ENCODE data around the gene PRMT7. TPM values are rescaled to one million over a fixed set of nuclear protein-coding genes. Genes with fewer than 3 reads are reported as not detected.

Gene PRMT7
- polyA plus RNA-seq, 3 donors = 15.0 to 41.1 (median 15.2) TPM

DNA sequence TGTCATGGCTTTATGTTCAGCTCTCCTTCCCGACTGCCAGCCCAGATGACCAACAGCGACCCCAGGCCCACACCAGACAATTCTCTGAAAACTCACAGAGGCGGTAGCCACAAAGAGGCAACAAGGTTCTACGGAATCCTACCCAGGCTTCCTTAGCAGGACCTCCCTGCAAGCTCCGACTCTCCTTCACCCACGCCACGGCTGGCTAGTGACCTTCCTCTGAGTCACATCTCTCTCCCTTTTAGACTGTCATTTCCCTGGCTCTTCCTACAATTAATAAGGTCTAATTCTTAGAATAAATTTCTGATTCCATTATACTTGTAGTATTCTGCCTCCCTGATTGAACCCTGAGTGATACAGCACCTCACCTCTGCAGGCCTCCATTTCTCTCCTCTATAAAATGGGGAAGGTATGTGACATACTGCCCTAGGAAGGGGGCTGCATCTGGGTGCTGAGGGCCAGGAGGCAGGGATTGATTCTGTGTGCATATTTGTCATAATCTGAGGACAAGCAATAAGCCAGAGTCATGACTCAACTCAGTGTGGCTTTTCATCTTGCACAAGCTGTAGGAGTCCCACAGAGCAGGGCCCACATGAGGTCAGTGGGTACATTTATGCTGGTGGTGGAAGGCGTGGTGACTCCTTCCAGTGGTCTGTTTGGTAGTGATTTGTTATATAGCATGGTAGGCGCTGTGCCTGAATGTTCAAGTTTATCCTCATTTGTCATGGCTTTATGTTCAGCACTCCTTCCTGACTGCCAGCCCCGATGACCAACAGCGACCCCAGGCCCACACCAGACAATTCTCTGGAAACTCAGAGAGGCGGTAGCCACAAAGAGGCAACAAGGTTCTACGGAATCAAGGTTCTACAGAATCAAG is 91.3 kb downstream of the PRMT7 start:
- Histone ChIP-seq H3K27me3 (ENCODE audit: control insufficient read depth in 2 of 2, insufficient read depth in 2 of 2, low read length in 2 of 2) (no peaks in the 10 kb centered on the region), H2AFZ (ENCODE audit: insufficient read depth, low read depth, low read length, poor library complexity, severe bottlenecking) (no peak overlapping the region), H3K4me2 (replicated peaks; ENCODE audit: extremely low read depth, low read length, poor library complexity, severe bottlenecking) (no peak overlapping the region), H3K9me3 (replicated peaks in 1 of 2; ENCODE audit: control insufficient read depth in 1 of 2, insufficient read depth in 1 of 2, low read length in 2 of 2) (no peaks in the 10 kb centered on the region), H3K4me3 (replicated peaks in 1 of 3; ENCODE audit: low read depth in 2 of 3, low read length in 3 of 3) (no peak overlapping the region), H3K79me2 (ENCODE audit: insufficient read depth, low read length) (no peaks in the 10 kb centered on the region), H3K4me1 (ENCODE audit: control insufficient read depth in 1 of 2, insufficient read depth in 2 of 2, low read length in 2 of 2) (no peaks in the 10 kb centered on the region), H3K27ac (ENCODE audit: low read depth in 1 of 2, low read length in 2 of 2) (no peak overlapping the region), H4K20me1 (ENCODE audit: insufficient read depth, low read length) (no peaks in the 10 kb centered on the region), H3K9ac (ENCODE audit: insufficient read depth, low read length, poor library complexity, severe bottlenecking) (no peak overlapping the region), H3K36me3 (replicated peaks in 1 of 2; ENCODE audit: control insufficient read depth in 1 of 2, insufficient read depth in 2 of 2, low read length in 2 of 2) (no peaks in the 10 kb centered on the region)
- no peaks in the 10 kb centered on the region for H3K9me3 Mint-ChIP-seq
- WGBS (ENCODE audit: insufficient coverage) = 85% methylated on average over 10 of the region's 13 CpGs
- no peak for DNase-seq
- no peaks in the 10 kb centered on the region for H3K36me3 Mint-ChIP-seq
- peak overlapping the region in 1 of 7 donors; percentile 31 for H3K27ac Mint-ChIP-seq
- H3K27me3 Mint-ChIP-seq (ENCODE audit: low read depth in 3 of 3) = peaks cover 0 to 9% (median 4%) of the 10 kb centered on the region in 3 donors
- intact Hi-C loops (cut with micrococcal nuclease) = no loop called here
- TF ChIP-seq, protein P1, sequence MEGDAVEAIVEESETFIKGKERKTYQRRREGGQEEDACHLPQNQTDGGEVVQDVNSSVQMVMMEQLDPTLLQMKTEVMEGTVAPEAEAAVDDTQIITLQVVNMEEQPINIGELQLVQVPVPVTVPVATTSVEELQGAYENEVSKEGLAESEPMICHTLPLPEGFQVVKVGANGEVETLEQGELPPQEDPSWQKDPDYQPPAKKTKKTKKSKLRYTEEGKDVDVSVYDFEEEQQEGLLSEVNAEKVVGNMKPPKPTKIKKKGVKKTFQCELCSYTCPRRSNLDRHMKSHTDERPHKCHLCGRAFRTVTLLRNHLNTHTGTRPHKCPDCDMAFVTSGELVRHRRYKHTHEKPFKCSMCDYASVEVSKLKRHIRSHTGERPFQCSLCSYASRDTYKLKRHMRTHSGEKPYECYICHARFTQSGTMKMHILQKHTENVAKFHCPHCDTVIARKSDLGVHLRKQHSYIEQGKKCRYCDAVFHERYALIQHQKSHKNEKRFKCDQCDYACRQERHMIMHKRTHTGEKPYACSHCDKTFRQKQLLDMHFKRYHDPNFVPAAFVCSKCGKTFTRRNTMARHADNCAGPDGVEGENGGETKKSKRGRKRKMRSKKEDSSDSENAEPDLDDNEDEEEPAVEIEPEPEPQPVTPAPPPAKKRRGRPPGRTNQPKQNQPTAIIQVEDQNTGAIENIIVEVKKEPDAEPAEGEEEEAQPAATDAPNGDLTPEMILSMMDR (IDR thresholded peaks at IDR 0.05) = no peak
- H3K4me3 Mint-ChIP-seq = no peak overlapping the region
- H3K4me1 Mint-ChIP-seq = no peaks in the 10 kb centered on the region

DNA sequence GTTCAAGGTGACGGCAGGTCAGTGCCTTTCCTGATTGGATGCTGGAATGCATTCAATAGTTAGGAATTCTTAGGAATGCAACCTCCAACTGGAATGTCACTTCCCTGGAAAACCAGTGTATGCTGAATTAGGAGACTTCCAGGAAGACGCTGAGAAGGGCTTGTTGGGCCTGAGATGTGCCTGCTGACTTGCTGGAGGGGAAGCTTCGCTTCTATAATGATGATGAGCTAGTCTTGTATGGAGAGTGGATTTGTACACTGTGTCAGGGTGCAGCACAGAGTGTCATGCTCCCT is 91.9 kb downstream of the PRMT7 start:
- H3K27me3 ChIP-seq (ENCODE audit: control insufficient read depth in 2 of 2, insufficient read depth in 2 of 2, low read length in 2 of 2) = no peaks in the 10 kb centered on the region
- H3K27ac ChIP-seq (ENCODE audit: low read depth in 1 of 2, low read length in 2 of 2) = no peak overlapping the region
- TF ChIP-seq, protein P1 (IDR thresholded peaks at IDR 0.05) = no peak
- no peak overlapping the region for H3K9ac ChIP-seq (ENCODE audit: insufficient read depth, low read length, poor library complexity, severe bottlenecking)
- H2AFZ ChIP-seq (ENCODE audit: insufficient read depth, low read depth, low read length, poor library complexity, severe bottlenecking) = no peak overlapping the region
- H3K36me3 ChIP-seq (replicated peaks in 1 of 2; ENCODE audit: control insufficient read depth in 1 of 2, insufficient read depth in 2 of 2, low read length in 2 of 2) = no peaks in the 10 kb centered on the region
- no peak for DNase-seq
- Mint-ChIP-seq H3K27ac (no peak overlapping the region), H3K4me1 (no peaks in the 10 kb centered on the region), H3K36me3 (no peaks in the 10 kb centered on the region), H3K9me3 (no peaks in the 10 kb centered on the region), H3K4me3 (no peak overlapping the region), H3K27me3 (ENCODE audit: low read depth in 3 of 3) (peaks cover 0 to 9% (median 1%) of the 10 kb centered on the region in 3 donors)
- no peaks in the 10 kb centered on the region for H3K4me1 ChIP-seq (ENCODE audit: control insufficient read depth in 1 of 2, insufficient read depth in 2 of 2, low read length in 2 of 2)
- intact Hi-C loops (cut with micrococcal nuclease) = no loop called here
- H3K4me3 ChIP-seq (replicated peaks in 1 of 3; ENCODE audit: low read depth in 2 of 3, low read length in 3 of 3) = no peak overlapping the region
- H4K20me1 ChIP-seq (ENCODE audit: insufficient read depth, low read length) = no peaks in the 10 kb centered on the region
- H3K9me3 ChIP-seq (replicated peaks in 1 of 2; ENCODE audit: control insufficient read depth in 1 of 2, insufficient read depth in 1 of 2, low read length in 2 of 2) = no peaks in the 10 kb centered on the region
- H3K79me2 ChIP-seq (ENCODE audit: insufficient read depth, low read length) = no peaks in the 10 kb centered on the region
- no peak overlapping the region for H3K4me2 ChIP-seq (replicated peaks; ENCODE audit: extremely low read depth, low read length, poor library complexity, severe bottlenecking)
- WGBS (ENCODE audit: insufficient coverage) = 82% methylated on average over 1 of the region's 3 CpGs

Data from CD14-positive monocyte (primary cell).